Choroid plexus epithelial cell (primary cell): Measurements from ENCODE around the gene F7.

ENCODE experiments used
- DNase-seq: peaks from one replicate; pipeline ENCODE4 v3.0.0-alpha.2; 2010; ENCODE audit warnings: low read depth
- H3K4me3 ChIP-seq: 2 replicates; pipeline ENCODE4 v1.5.1; 2011; ENCODE audit warnings: low read depth, mild to moderate bottlenecking, control low read depth, low read length, moderate library complexity
- CTCF ChIP-seq: conservative IDR thresholded peaks from 2 replicates; pipeline ENCODE4 v1.5.1; 2011; ENCODE audit warnings: low read depth, mild to moderate bottlenecking, control low read depth, inconsistent platforms, low read length, moderate library complexity

The F7 gene

GRCh38 chr13:113083022-113083373, 22.6 kb upstream of the F7 start:
- TF ChIP-seq CTCF = no peak
- H3K4me3 ChIP-seq = no peak overlapping the region
- DNase-seq = no peak

- no peak for DNase-seq
- H3K4me3 ChIP-seq = no peak overlapping the region
- TF ChIP-seq CTCF = no peak
These were observed 22.1 kb upstream of the F7 start for GRCh38 chr13:113083402-113084061.

- peak; percentile 42 for TF ChIP-seq CTCF
- DNase-seq = no peak
- H3K4me3 ChIP-seq = no peak overlapping the region
These were observed 21.3 kb upstream of the F7 start for GRCh38 chr13:113084094-113084942.

GRCh38 chr13:113084943-113085540, 20.5 kb upstream of the F7 start:
- no peak overlapping the region for H3K4me3 ChIP-seq
- TF ChIP-seq CTCF = no peak
- DNase-seq = no peak

- DNase-seq = no peak
- TF ChIP-seq CTCF = peak; percentile 36
- no peak overlapping the region for H3K4me3 ChIP-seq
These were observed 19.4 kb upstream of the F7 start for GRCh38 chr13:113086031-113086750.

GRCh38 chr13:113086991-113087922, 18.3 kb upstream of the F7 start:
- H3K4me3 ChIP-seq = no peak overlapping the region
- TF ChIP-seq CTCF = no peak
- no peak for DNase-seq
